ENCODE measurements around the gene HGS. TPM values are rescaled to one million over a fixed set of nuclear protein-coding genes. Genes with fewer than 3 reads are reported as not detected.

The HGS gene
- total RNA-seq, 4 donors from 2014 or later = 35.4 to 79.5 (median 60.5) TPM

DNA sequence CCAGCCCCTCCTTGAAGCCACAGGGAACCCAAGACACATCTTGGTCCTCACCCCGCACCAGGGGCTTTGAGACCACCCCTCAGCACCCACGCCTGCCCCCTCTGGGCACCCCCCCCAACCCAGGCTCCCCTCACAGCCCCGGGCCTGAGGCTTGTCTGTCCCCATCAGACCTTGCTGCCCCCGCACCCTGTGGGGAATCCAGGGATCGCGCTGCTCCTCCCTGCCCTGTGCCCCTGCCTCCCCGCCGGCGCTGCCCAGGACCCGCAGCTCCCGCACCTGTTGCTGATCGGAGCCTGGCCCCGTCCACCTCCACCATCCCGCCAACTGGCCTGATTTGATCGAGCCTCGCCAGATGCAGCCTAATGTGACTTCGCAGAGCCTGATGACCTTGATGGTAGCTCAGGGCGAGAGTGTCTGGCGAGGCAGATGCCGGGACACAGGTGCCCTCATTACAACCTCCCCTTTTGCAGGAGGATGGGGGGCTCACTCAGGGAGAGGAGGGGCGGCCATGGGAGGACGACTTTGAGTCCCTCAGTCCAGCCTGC is 57.3 kb downstream of the HGS start:
- TF ChIP-seq, protein P1, sequence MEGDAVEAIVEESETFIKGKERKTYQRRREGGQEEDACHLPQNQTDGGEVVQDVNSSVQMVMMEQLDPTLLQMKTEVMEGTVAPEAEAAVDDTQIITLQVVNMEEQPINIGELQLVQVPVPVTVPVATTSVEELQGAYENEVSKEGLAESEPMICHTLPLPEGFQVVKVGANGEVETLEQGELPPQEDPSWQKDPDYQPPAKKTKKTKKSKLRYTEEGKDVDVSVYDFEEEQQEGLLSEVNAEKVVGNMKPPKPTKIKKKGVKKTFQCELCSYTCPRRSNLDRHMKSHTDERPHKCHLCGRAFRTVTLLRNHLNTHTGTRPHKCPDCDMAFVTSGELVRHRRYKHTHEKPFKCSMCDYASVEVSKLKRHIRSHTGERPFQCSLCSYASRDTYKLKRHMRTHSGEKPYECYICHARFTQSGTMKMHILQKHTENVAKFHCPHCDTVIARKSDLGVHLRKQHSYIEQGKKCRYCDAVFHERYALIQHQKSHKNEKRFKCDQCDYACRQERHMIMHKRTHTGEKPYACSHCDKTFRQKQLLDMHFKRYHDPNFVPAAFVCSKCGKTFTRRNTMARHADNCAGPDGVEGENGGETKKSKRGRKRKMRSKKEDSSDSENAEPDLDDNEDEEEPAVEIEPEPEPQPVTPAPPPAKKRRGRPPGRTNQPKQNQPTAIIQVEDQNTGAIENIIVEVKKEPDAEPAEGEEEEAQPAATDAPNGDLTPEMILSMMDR (IDR thresholded peaks at IDR 0.05; ENCODE audit: low read depth) = no peak

DNA sequence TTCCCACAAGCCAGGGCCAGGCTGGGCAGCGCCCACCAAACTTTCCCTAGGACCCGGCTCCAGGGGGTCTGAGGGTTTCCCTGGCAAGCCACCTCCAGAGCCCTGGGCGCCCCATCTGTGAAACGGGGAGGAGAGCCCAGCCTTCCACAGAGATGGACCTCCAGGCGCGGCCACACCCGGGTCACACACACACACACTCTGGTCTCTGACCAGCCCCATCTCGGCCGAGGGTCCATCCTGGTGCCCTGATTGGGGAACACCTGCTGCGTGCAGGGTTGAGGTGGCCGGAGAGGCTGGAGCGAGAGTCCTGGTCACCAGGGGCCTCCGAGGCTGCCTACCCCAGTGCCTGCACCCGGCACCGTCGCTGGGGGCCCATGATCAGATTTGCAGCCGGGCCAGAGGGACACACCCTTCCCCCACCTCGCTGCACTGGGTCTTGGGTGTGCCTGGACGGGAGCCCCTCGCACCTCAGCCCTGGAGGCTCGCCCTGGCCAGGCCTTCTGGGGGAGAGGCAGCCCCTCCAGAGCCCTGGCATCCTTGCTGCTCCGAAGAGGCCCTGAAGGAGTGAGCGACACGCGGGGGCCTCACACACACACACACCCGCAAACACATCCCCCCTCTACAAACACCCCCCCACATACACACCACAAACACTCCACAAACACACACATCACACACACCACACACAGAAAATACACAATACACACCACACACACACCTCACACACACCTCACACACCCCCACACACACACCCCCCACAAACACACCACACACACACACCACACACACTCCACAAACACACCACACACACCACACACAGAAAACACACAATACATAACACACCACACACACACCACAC is 58.0 kb downstream of the HGS start:
- TF ChIP-seq, protein P1 (IDR thresholded peaks at IDR 0.05; ENCODE audit: low read depth) = no peak

Small RNA genes lying within 50 kb of the gene (small RNA-seq; reads per million reads assigned to genes)
- not detected for gene MIR6786

Other genes with a start within 250 kb of the HGS start
- 1,000 to 10,000 TPM; 1,095 to 1,902 (median 1,493) TPM for gene ACTG1, start 171.2 kb upstream of the HGS start, total RNA-seq
- gene FSCN2, start 155.6 kb upstream of the HGS start, total RNA-seq = 1 to 10 TPM in 1 of 4 donors, under 1 TPM in 1, not detected in 2; 0.88 to 1.0 TPM
- 10 to 100 TPM in 3 of 4 donors, 1 to 10 TPM in 1; 9.2 to 27.7 (median 11.9) TPM for gene FAAP100, start 131.7 kb upstream of the HGS start, total RNA-seq
- 100 to 1,000 TPM in 1 of 4 donors, 10 to 100 TPM in 3; 47.4 to 112 (median 62.8) TPM for gene NPLOC4, start 46.9 kb upstream of the HGS start, total RNA-seq
- 1 to 10 TPM in 1 of 4 donors, under 1 TPM in 2, not detected in 1; 0.44 to 2.4 (median 0.68) TPM for gene TSPAN10, start 46.8 kb upstream of the HGS start, total RNA-seq
- 1 to 10 TPM in 1 of 4 donors, not detected in 3; 2.7 TPM for gene PDE6G, start 27.5 kb upstream of the HGS start, total RNA-seq
- gene OXLD1, start 17.4 kb upstream of the HGS start, total RNA-seq = 10 to 100 TPM; 12.4 to 47.3 (median 34.1) TPM
- 10 to 100 TPM in 1 of 4 donors, 1 to 10 TPM in 3; 7.0 to 11.1 (median 8.5) TPM for gene CCDC137, start 17.3 kb upstream of the HGS start, total RNA-seq
- gene ARL16, start 214 bp upstream of the HGS start, total RNA-seq = 10 to 100 TPM; 13.2 to 40.3 (median 36.4) TPM
- 10 to 100 TPM; 23.8 to 52.0 (median 29.0) TPM for gene MRPL12, start 19.4 kb downstream of the HGS start, total RNA-seq
- 10 to 100 TPM in 3 of 4 donors, 1 to 10 TPM in 1; 4.9 to 59.5 (median 15.9) TPM for gene SLC25A10, start 28.3 kb downstream of the HGS start, total RNA-seq
- gene GCGR, start 120.1 kb downstream of the HGS start, total RNA-seq = under 1 TPM in 1 of 4 donors, not detected in 3; 0.38 TPM
- 10 to 100 TPM; 26.6 to 78.7 (median 54.8) TPM for gene MCRIP1, start 149.3 kb downstream of the HGS start, total RNA-seq
- gene PPP1R27, start 151.0 kb downstream of the HGS start, total RNA-seq = not detected
- 100 to 1,000 TPM; 289 to 508 (median 447) TPM for gene P4HB, start 176.5 kb downstream of the HGS start, total RNA-seq
- gene ARHGDIA, start 187.3 kb downstream of the HGS start, total RNA-seq = 100 to 1,000 TPM; 116 to 235 (median 167) TPM
- gene ALYREF, start 207.6 kb downstream of the HGS start, total RNA-seq = 10 to 100 TPM; 25.4 to 38.8 (median 32.4) TPM
- gene ANAPC11, start 207.7 kb downstream of the HGS start, total RNA-seq = 100 to 1,000 TPM in 3 of 4 donors, 10 to 100 TPM in 1; 88.4 to 132 (median 120) TPM
- under 1 TPM in 2 of 4 donors, not detected in 2; 0.17 to 0.22 TPM for gene NPB, start 218.2 kb downstream of the HGS start, total RNA-seq
- 100 to 1,000 TPM in 1 of 4 donors, 10 to 100 TPM in 3; 23.8 to 130 (median 39.7) TPM for gene PCYT2, start 227.4 kb downstream of the HGS start, total RNA-seq
- 10 to 100 TPM in 3 of 4 donors, 1 to 10 TPM in 1; 7.5 to 22.0 (median 15.5) TPM for gene SIRT7, start 234.2 kb downstream of the HGS start, total RNA-seq
- 10 to 100 TPM in 3 of 4 donors, 1 to 10 TPM in 1; 9.8 to 20.0 (median 15.0) TPM for gene MAFG, start 243.7 kb downstream of the HGS start, total RNA-seq

Measured in subcutaneous adipose tissue (tissue), 4 donors.